ENCODE results near the gene ADRA1B. TPM values are rescaled to one million over a fixed set of nuclear protein-coding genes. Genes with fewer than 3 reads are reported as not detected.

The ADRA1B gene
- total RNA-seq, 4 donors from 2014 or later: 0.67 to 5.3 (median 3.0) TPM

- no peaks in the 10 kb centered on the region for H3K4me1 ChIP-seq
- no peak overlapping the region for H3K4me3 ChIP-seq
- ATAC-seq: no peak
- H3K9me3 ChIP-seq: no peaks in the 10 kb centered on the region
- no peaks in the 10 kb centered on the region for H3K36me3 ChIP-seq
- no peak for TF ChIP-seq CTCF (IDR thresholded peaks at IDR 0.05)
- no peak for TF ChIP-seq EP300 (IDR thresholded peaks at IDR 0.05)
- TF ChIP-seq POLR2AphosphoS5 (IDR thresholded peaks at IDR 0.05): no peak
- TF ChIP-seq POLR2A (IDR thresholded peaks at IDR 0.05): no peak
- peaks cover 3% of the 10 kb centered on the region for H3K27me3 ChIP-seq
- no peak overlapping the region for H3K27ac ChIP-seq
These were observed 31.2 kb upstream of the ADRA1B start for GRCh38 chr5:159884917-159885620.

GRCh38 chr5:159886296-159886695, 30.0 kb upstream of the ADRA1B start:
- no peak for TF ChIP-seq CTCF (IDR thresholded peaks at IDR 0.05)
- TF ChIP-seq POLR2AphosphoS5 (IDR thresholded peaks at IDR 0.05): no peak
- TF ChIP-seq EP300 (IDR thresholded peaks at IDR 0.05): no peak
- TF ChIP-seq POLR2A (IDR thresholded peaks at IDR 0.05): no peak
- Histone ChIP-seq H3K36me3 (no peaks in the 10 kb centered on the region), H3K9me3 (no peaks in the 10 kb centered on the region), H3K27ac (no peak overlapping the region), H3K4me3 (no peak overlapping the region), H3K27me3 (peaks cover 9% of the 10 kb centered on the region), H3K4me1 (no peaks in the 10 kb centered on the region)
- WGBS, 2 donors (ENCODE audit: low coverage in 1 of 2): 83 to 100% methylated on average over 1 of the region's 1 CpG
- no peak for ATAC-seq

GRCh38 chr5:159887050-159887449, 29.2 kb upstream of the ADRA1B start:
- no peaks in the 10 kb centered on the region for H3K4me1 ChIP-seq
- H3K36me3 ChIP-seq: no peaks in the 10 kb centered on the region
- H3K4me3 ChIP-seq: no peak overlapping the region
- H3K27ac ChIP-seq: no peak overlapping the region
- 67 to 70% methylated on average over 1 of the region's 1 CpG for WGBS, 2 donors (ENCODE audit: low coverage in 1 of 2)
- ATAC-seq: no peak
- no peaks in the 10 kb centered on the region for H3K9me3 ChIP-seq
- TF ChIP-seq POLR2AphosphoS5 (IDR thresholded peaks at IDR 0.05) (no peak), EP300 (IDR thresholded peaks at IDR 0.05) (no peak), CTCF (IDR thresholded peaks at IDR 0.05) (no peak), POLR2A (IDR thresholded peaks at IDR 0.05) (no peak)
- H3K27me3 ChIP-seq: peaks cover 9% of the 10 kb centered on the region

- H3K27me3 ChIP-seq: peaks cover 9% of the 10 kb centered on the region
- no peaks in the 10 kb centered on the region for H3K4me1 ChIP-seq
- H3K4me3 ChIP-seq: no peak overlapping the region
- no peaks in the 10 kb centered on the region for H3K9me3 ChIP-seq
- ATAC-seq: no peak
- no peak for TF ChIP-seq EP300 (IDR thresholded peaks at IDR 0.05)
- TF ChIP-seq POLR2AphosphoS5 (IDR thresholded peaks at IDR 0.05): no peak
- TF ChIP-seq CTCF (IDR thresholded peaks at IDR 0.05): no peak
- TF ChIP-seq POLR2A (IDR thresholded peaks at IDR 0.05): no peak
- no peak overlapping the region for H3K27ac ChIP-seq
- no peaks in the 10 kb centered on the region for H3K36me3 ChIP-seq
- WGBS, 2 donors (ENCODE audit: low coverage in 1 of 2): 76 to 88% methylated on average over 4 of the region's 5 CpGs
These were observed 27.4 kb upstream of the ADRA1B start for GRCh38 chr5:159888860-159889259.

- WGBS, 2 donors (ENCODE audit: low coverage in 1 of 2): 16 to 63% methylated on average over 1 of the region's 1 CpG
- no peaks in the 10 kb centered on the region for H3K9me3 ChIP-seq
- no peak overlapping the region for H3K27ac ChIP-seq
- H3K4me1 ChIP-seq: no peaks in the 10 kb centered on the region
- TF ChIP-seq POLR2A (IDR thresholded peaks at IDR 0.05) (no peak), EP300 (IDR thresholded peaks at IDR 0.05) (no peak), POLR2AphosphoS5 (IDR thresholded peaks at IDR 0.05) (no peak), CTCF (IDR thresholded peaks at IDR 0.05) (no peak)
- H3K36me3 ChIP-seq: no peaks in the 10 kb centered on the region
- peaks cover 9% of the 10 kb centered on the region for H3K27me3 ChIP-seq
- no peak overlapping the region for H3K4me3 ChIP-seq
- ATAC-seq: no peak
These were observed 26.1 kb upstream of the ADRA1B start for GRCh38 chr5:159890141-159890540.
